Activated CD4-positive, alpha-beta T cell treated with anti-CD3 and anti-CD28 coated beads for 24 hours (primary cell): ENCODE data around the gene ABCA9.
"Not testable (repeated sequence)": the region's sequence is repeated elsewhere in the genome, so short reads cannot be mapped to it uniquely, and the experiment has no call there.

Experiments
- DNase-seq, 2 donors: peaks; one replicate each; pipeline ENCODE4 v3.0.0-alpha.2; 2020; ENCODE audit warnings: low read depth in 2 of 2

ABCA9 gene

GRCh38 chr17:69030169-69030568 lies 30.6 kb downstream of the ABCA9 start:
- no peak for DNase-seq

GRCh38 chr17:69018687-69019086 lies 42.0 kb downstream of the ABCA9 start:
- DNase-seq: no peak

- DNase-seq: no peak
Observed at GRCh38 chr17:69018022-69018615, 42.6 kb downstream of the ABCA9 start.

- DNase-seq: no peak
Observed at GRCh38 chr17:69015631-69016030, 45.1 kb downstream of the ABCA9 start.

GRCh38 chr17:69012895-69013805 lies 47.6 kb downstream of the ABCA9 start:
- DNase-seq: no peak

GRCh38 chr17:69009930-69010329 lies 50.8 kb downstream of the ABCA9 start:
- DNase-seq: no peak

- not testable (repeated sequence) for DNase-seq
Observed at GRCh38 chr17:69004759-69005158, 56.0 kb downstream of the ABCA9 start.

GRCh38 chr17:68999743-69000142 lies 61.0 kb downstream of the ABCA9 start:
- DNase-seq: not testable (repeated sequence)

- DNase-seq: no peak
Observed at GRCh38 chr17:68993112-68993511, 67.6 kb downstream of the ABCA9 start.

- DNase-seq: no peak
Observed at GRCh38 chr17:68987966-68988365, 72.8 kb downstream of the ABCA9 start.

- no peak for DNase-seq
Observed at GRCh38 chr17:68981288-68981687, 79.4 kb downstream of the ABCA9 start.

GRCh38 chr17:68973098-68973846 lies 87.5 kb downstream of the ABCA9 start:
- no peak for DNase-seq

GRCh38 chr17:68972119-68972704 lies 88.5 kb downstream of the ABCA9 start:
- DNase-seq: no peak

- no peak for DNase-seq
Observed at GRCh38 chr17:68969101-68969500, 91.6 kb downstream of the ABCA9 start.

GRCh38 chr17:68963958-68964357 lies 96.8 kb downstream of the ABCA9 start:
- DNase-seq: no peak

- DNase-seq: no peak
Observed at GRCh38 chr17:68961214-68961882, 99.4 kb downstream of the ABCA9 start.

GRCh38 chr17:68959117-68959516 lies 101.6 kb downstream of the ABCA9 start:
- DNase-seq: not testable (repeated sequence)

GRCh38 chr17:68957944-68958343 lies 102.8 kb downstream of the ABCA9 start:
- DNase-seq: no peak

- DNase-seq: no peak
Observed at GRCh38 chr17:68955181-68955841, 105.4 kb downstream of the ABCA9 start, which contains the start of gene ABCA8. TSS of gene ABCA8 (minus strand) at chr17:68955392. CDS start at chr17:68942034, 13,358 bp downstream.

GRCh38 chr17:68954146-68954896 lies 106.4 kb downstream of the ABCA9 start:
- DNase-seq: no peak
